RWPE2 (cell line): ENCODE data around the gene LRRC71.
A peak's percentile ranks its signal among the peaks of the same experiment; 100 is the strongest.

Source experiments
- ATAC-seq: fragments of 200-7000 bp; cut with Tn5 transposase; 3 replicates; pipeline ENCODE4 v1.9.1; 2021; ENCODE audit warnings: low read depth
- DNase-seq: peaks from one replicate; pipeline ENCODE4 v3.0.0-alpha.2; 2020; ENCODE audit warnings: low spot score
- H3K27ac ChIP-seq: fragments of 450-650 bp; 2 replicates; pipeline ENCODE4 v1.5.1; 2017; ENCODE audit warnings: mild to moderate bottlenecking; ENCODE audit not compliant: poor library complexity, severe bottlenecking
- H3K27me3 ChIP-seq: fragments of 250-450 bp; sonication (Bioruptor Pico); 2 replicates; pipeline ENCODE4 v1.5.1; 2021; ENCODE audit warnings: mild to moderate bottlenecking, moderate library complexity; ENCODE audit not compliant: insufficient read depth, poor library complexity, severe bottlenecking
- H3K36me3 ChIP-seq: fragments of 250-450 bp; sonication (Bioruptor Pico); 2 replicates; pipeline ENCODE4 v1.5.1; 2020; ENCODE audit warnings: low read depth, mild to moderate bottlenecking, moderate library complexity
- H3K4me1 ChIP-seq: fragments of 250-450 bp; sonication (Bioruptor Pico); 2 replicates; pipeline ENCODE4 v1.5.1; 2021; ENCODE audit warnings: mild to moderate bottlenecking, moderate library complexity; ENCODE audit not compliant: insufficient read depth, poor library complexity, severe bottlenecking
- H3K4me3 ChIP-seq: fragments of 250-450 bp; sonication (Bioruptor Pico); 2 replicates; pipeline ENCODE4 v1.5.1; 2021; ENCODE audit warnings: mild to moderate bottlenecking, moderate library complexity; ENCODE audit not compliant: severe bottlenecking
- H3K9me3 ChIP-seq: fragments of 250-450 bp; sonication (Bioruptor Pico); 2 replicates; pipeline ENCODE4 v1.5.1; 2021; ENCODE audit warnings: mild to moderate bottlenecking, moderate library complexity; ENCODE audit not compliant: severe bottlenecking
- CTCF ChIP-seq: fragments of 450-650 bp; IDR thresholded peaks from one replicate; pipeline ENCODE4 v1.5.1; 2017; ENCODE audit warnings: mild to moderate bottlenecking, moderate library complexity; ENCODE audit not compliant: poor library complexity, severe bottlenecking

LRRC71 gene

GRCh38 chr1:156920233-156921052, at the start of gene LRRC71:
TSS of gene LRRC71 (plus strand) at chr1:156920632. CDS start at chr1:156920804, 172 bp downstream.
- H3K27ac ChIP-seq = no peak within 1 kb of the TSS
- ATAC-seq = peak; percentile 77

GRCh38 chr1:156873659-156874058, 46.8 kb upstream of the LRRC71 start:
- DNase-seq (no peak), ATAC-seq (no peak)
- Histone ChIP-seq H3K4me1 (peaks cover 12% of the 10 kb centered on the region), H3K27ac (no peak overlapping the region), H3K4me3 (no peak overlapping the region), H3K27me3 (no peaks in the 10 kb centered on the region), H3K9me3 (no peaks in the 10 kb centered on the region), H3K36me3 (no peaks in the 10 kb centered on the region)
- no peak for TF ChIP-seq CTCF

More at GRCh38 chr1:156920233-156921052, at the start of gene LRRC71:
- peaks cover 9% of the 10 kb centered on the region for H3K36me3 ChIP-seq
- H3K9me3 ChIP-seq = peaks cover 4% of the 10 kb centered on the region
- peaks cover 43% of the 10 kb centered on the region for H3K27me3 ChIP-seq
- TF ChIP-seq CTCF = peak; percentile 82
- no peaks in the 10 kb centered on the region for H3K4me1 ChIP-seq
- DNase-seq = no peak
- no peak within 1 kb of the TSS for H3K4me3 ChIP-seq

GRCh38 chr1:156874142-156874541, 46.3 kb upstream of the LRRC71 start:
- no peak for ATAC-seq
- no peak overlapping the region for H3K4me3 ChIP-seq
- H3K9me3 ChIP-seq = no peaks in the 10 kb centered on the region
- peaks cover 12% of the 10 kb centered on the region for H3K4me1 ChIP-seq
- H3K27me3 ChIP-seq = no peaks in the 10 kb centered on the region
- no peak for DNase-seq
- no peaks in the 10 kb centered on the region for H3K36me3 ChIP-seq
- no peak overlapping the region for H3K27ac ChIP-seq
- TF ChIP-seq CTCF = no peak

- DNase-seq = no peak
- Histone ChIP-seq H3K4me3 (no peak overlapping the region), H3K4me1 (peaks cover 12% of the 10 kb centered on the region), H3K27ac (no peak overlapping the region), H3K27me3 (no peaks in the 10 kb centered on the region), H3K9me3 (no peaks in the 10 kb centered on the region), H3K36me3 (no peaks in the 10 kb centered on the region)
- no peak for TF ChIP-seq CTCF
- ATAC-seq = no peak
Measured at GRCh38 chr1:156874572-156875340, 45.7 kb upstream of the LRRC71 start.
